Neural progenitor cell (in vitro differentiated cells): ENCODE data around the gene PCDH9.

ENCODE experiments used
- EZH2 ChIP-seq: fragments of 200-600 bp; sonication (generic); IDR thresholded peaks from 2 replicates; pipeline ENCODE4 v1.6.1; 2017; ENCODE audit warnings: antibody characterized with exemption, mild to moderate bottlenecking, moderate library complexity
- EZH2phosphoT487 ChIP-seq: fragments of 200-600 bp; sonication (generic); IDR thresholded peaks from 2 replicates; pipeline ENCODE4 v1.6.1; 2017; ENCODE audit warnings: antibody characterized with exemption
- TF ChIP-seq, protein P1 (sequence below): fragments of 200-600 bp; sonication (generic); IDR thresholded peaks from 2 replicates; pipeline ENCODE4 v1.5.1; 2017; ENCODE audit warnings: antibody characterized with exemption, mild to moderate bottlenecking

DNA sequence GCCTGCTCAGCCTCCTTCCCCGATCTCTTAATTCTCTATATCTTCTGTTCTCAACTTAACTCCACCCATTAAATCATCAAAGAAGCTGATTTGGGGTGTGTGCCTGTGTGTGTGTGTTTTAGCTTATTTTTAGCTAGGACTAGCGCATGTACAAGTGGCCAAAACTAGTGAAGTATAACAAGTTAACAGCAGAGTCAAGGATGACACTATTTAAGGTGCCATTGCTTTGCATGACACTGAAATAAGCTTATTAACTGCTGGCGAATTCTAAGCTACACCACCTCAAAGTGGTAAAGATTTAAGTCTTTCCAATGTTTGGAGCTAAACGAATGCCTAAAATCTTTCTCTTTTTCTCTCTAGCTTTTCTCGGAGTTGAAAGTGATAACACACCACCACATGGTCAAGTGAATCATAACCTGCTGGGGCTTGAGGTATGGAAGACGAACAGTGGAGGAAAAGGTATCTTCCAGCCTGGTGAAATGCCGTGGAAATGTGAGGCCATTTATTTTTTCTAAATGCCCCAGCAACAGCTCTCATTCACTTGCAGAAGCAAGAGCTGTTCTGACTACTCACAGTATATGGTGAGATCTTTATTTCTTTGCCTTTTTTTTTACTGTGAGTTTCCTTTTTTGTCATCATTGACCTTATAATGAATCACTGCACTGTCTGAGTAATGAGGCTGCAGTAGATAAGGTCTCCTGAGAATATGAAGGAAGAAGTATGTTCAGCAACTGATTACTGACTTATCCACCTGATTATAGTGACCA, 570.3 kb downstream of the PCDH9 start:
- TF ChIP-seq, protein P1, sequence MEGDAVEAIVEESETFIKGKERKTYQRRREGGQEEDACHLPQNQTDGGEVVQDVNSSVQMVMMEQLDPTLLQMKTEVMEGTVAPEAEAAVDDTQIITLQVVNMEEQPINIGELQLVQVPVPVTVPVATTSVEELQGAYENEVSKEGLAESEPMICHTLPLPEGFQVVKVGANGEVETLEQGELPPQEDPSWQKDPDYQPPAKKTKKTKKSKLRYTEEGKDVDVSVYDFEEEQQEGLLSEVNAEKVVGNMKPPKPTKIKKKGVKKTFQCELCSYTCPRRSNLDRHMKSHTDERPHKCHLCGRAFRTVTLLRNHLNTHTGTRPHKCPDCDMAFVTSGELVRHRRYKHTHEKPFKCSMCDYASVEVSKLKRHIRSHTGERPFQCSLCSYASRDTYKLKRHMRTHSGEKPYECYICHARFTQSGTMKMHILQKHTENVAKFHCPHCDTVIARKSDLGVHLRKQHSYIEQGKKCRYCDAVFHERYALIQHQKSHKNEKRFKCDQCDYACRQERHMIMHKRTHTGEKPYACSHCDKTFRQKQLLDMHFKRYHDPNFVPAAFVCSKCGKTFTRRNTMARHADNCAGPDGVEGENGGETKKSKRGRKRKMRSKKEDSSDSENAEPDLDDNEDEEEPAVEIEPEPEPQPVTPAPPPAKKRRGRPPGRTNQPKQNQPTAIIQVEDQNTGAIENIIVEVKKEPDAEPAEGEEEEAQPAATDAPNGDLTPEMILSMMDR, result no peak
- no peak for TF ChIP-seq EZH2
- no peak for TF ChIP-seq EZH2phosphoT487
